Tongue (tissue), 2 donors: ENCODE data around the gene TACC2. TPM values are rescaled to one million over a fixed set of nuclear protein-coding genes. Genes with fewer than 3 reads are reported as not detected.
A peak's percentile ranks its signal among the peaks of the same experiment; 100 is the strongest.
"Not testable (repeated sequence)": the region's sequence is repeated elsewhere in the genome, so short reads cannot be mapped to it uniquely, and the experiment has no call there.

Experiments
- DNase-seq: peaks from one replicate; pipeline ENCODE4 v3.0.0-alpha.2; 2015
- total RNA-seq: library from RNA; depleted of rRNA; stranded (reverse); fragments of >200 nt; gene quantifications from one replicate; pipeline ENCODE4 v1.2.3, GENCODE V29; 2014

TACC2 gene
- total RNA-seq, 1 donor from 2014 or later: 128 TPM

GRCh38 chr10:122197611-122198222 lies 208.8 kb downstream of the TACC2 start:
- no peak for DNase-seq

- no peak for DNase-seq
Observed at GRCh38 chr10:122198631-122199030, 209.7 kb downstream of the TACC2 start.

- DNase-seq: peak; percentile 34
Observed at GRCh38 chr10:122199070-122199469, 210.1 kb downstream of the TACC2 start.

DNA sequence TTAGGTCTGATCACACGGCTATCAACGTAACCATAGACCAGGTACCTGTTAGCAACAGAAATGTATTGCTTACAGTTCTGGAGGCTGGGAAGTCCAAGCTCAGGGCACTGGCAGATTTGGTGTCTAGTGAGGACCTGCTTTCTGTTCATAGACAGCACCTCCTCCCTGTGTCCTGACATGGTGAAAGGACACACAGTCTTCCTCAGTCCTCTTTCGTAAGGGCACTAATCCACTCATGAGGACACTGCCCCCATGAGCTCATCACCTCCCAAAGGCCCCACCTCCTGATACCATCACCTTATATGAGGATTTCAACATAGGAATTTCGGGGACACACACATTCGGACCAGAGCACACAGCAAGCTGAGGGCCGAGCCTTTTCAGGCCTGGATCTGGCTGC lies 210.7 kb downstream of the TACC2 start:
- DNase-seq: no peak

DNA sequence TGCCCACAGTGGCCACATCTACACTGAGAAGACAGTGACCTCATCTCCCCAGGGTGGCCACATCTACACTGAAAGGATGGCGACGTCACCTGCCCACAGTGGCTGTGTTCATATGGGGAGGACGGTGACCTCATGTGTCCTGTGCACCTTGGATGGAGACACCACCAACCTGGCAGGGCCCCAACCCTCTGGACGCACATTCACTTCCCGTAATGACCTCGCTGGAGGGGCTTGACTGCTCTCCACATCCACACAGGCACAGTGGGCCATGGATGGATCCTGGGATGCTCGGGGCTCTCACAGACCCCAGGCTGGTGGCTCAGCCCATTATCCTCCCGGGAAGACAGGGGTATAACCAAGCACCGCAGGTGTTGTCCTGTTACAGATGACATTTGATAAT lies 212.4 kb downstream of the TACC2 start:
- DNase-seq: no peak

- not testable (repeated sequence) for DNase-seq
Observed at GRCh38 chr10:122203180-122203579, 214.2 kb downstream of the TACC2 start.

GRCh38 chr10:122204691-122205489 lies 215.9 kb downstream of the TACC2 start:
- DNase-seq: no peak

GRCh38 chr10:122206471-122207065 lies 217.6 kb downstream of the TACC2 start:
- no peak for DNase-seq

- no peak for DNase-seq
Observed at GRCh38 chr10:122207163-122207562, 218.2 kb downstream of the TACC2 start.

- peak; percentile 48 for DNase-seq
Observed at GRCh38 chr10:122207596-122207995, 218.6 kb downstream of the TACC2 start.

- peak; percentile 50 for DNase-seq
Observed at GRCh38 chr10:122208571-122209430, 219.8 kb downstream of the TACC2 start.

- DNase-seq: no peak
Observed at GRCh38 chr10:122210481-122211265, 221.7 kb downstream of the TACC2 start.

GRCh38 chr10:122213364-122213763 lies 224.4 kb downstream of the TACC2 start:
- DNase-seq: no peak

DNA sequence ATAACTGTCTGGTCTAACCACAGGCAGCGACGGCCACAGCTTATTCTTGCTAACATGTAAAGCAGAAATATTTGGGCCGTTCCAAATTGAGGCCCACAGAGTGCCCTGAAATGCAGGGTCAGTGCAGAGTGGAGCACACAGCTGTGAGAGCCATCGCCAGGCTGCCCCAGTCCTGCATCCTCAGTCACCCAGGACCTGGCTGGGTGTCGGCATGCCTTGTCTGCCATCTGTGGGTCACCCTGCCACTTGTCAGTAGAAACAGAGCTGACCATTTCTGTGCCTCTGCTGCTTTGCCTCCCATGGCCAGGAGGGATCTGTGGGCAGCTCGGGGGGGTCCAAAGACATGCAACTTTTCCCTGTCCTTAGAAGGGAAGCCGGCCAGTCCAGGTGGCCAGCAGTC lies 224.8 kb downstream of the TACC2 start:
- DNase-seq: peak; percentile 28

GRCh38 chr10:122216047-122216446 lies 227.1 kb downstream of the TACC2 start:
- DNase-seq: no peak

GRCh38 chr10:122219340-122219739 lies 230.4 kb downstream of the TACC2 start:
- DNase-seq: no peak

GRCh38 chr10:122220736-122221135 lies 231.8 kb downstream of the TACC2 start:
- peak; percentile 25 for DNase-seq

DNA sequence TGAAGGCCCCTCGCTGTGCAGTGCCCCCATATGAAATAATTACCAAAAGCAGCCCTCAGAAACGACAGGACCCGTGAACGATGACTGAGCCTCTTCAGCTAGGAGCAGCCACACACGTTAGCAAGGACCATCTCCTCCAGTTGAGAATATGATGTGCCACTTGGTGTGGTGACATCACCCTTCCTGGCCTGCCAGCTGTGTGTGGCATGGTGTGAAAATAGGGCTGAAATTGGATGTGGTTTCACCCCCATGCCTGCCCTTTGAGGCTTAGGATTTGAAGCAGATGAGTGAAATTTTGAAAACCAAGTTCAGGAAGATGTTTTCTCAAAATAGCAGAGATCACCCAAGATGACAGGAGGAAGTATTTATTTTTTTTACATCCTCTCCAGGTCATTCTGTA lies 233.0 kb downstream of the TACC2 start:
- DNase-seq: peak; percentile 27

GRCh38 chr10:122222638-122223037 lies 233.7 kb downstream of the TACC2 start:
- DNase-seq: no peak

DNA sequence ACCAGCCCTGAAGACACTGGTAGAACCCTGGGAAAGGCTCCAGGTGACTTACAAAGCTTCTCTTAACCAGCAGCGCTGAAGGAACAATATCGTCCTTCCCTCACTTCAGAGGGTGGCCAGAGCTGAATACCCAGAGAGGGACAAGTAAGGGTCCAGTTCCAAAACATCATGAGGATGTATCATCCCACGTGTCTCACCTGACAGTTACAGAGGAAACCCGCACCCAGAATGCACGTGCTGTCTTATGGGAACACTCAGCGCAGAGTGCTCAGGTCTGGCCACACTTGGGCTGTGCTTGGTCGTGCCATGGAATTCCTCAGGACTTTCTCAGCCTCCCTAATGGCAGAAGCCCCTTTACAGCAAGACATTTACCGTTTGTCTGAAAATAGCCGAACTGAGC lies 235.2 kb downstream of the TACC2 start:
- no peak for DNase-seq

GRCh38 chr10:122225330-122225729 lies 236.4 kb downstream of the TACC2 start:
- DNase-seq: no peak

DNA sequence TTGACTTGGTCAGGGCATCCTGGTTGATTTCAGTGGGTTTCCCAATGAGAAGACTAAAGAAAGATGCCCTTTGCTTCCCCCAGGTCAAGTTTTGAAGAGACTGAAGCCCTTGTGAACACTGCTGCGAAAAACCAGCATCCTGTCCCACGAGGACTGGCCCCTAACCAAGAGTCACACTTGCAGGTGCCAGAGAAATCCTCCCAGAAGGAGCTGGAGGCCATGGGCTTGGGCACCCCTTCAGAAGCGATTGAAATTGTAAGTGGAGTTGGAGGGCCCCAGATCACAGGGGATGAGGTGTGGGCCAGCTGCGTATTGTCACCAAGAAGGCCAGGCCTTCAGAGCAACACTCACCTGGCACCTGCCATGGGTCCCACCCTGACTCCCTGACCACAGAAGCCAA lies 238.8 kb downstream of the TACC2 start:
- no peak for DNase-seq
